Activated T-cell treated with anti-CD3 and anti-CD28 coated beads for 24 hours (primary cell): Measurements from ENCODE around the gene LIN37.

Experiments used
- DNase-seq: peaks from one replicate; pipeline ENCODE4 v3.0.0-alpha.2; 2020; ENCODE audit warnings: low read depth

Gene LIN37, protein sequence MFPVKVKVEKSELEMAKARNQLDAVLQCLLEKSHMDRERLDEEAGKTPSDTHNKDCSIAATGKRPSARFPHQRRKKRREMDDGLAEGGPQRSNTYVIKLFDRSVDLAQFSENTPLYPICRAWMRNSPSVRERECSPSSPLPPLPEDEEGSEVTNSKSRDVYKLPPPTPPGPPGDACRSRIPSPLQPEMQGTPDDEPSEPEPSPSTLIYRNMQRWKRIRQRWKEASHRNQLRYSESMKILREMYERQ

DNA sequence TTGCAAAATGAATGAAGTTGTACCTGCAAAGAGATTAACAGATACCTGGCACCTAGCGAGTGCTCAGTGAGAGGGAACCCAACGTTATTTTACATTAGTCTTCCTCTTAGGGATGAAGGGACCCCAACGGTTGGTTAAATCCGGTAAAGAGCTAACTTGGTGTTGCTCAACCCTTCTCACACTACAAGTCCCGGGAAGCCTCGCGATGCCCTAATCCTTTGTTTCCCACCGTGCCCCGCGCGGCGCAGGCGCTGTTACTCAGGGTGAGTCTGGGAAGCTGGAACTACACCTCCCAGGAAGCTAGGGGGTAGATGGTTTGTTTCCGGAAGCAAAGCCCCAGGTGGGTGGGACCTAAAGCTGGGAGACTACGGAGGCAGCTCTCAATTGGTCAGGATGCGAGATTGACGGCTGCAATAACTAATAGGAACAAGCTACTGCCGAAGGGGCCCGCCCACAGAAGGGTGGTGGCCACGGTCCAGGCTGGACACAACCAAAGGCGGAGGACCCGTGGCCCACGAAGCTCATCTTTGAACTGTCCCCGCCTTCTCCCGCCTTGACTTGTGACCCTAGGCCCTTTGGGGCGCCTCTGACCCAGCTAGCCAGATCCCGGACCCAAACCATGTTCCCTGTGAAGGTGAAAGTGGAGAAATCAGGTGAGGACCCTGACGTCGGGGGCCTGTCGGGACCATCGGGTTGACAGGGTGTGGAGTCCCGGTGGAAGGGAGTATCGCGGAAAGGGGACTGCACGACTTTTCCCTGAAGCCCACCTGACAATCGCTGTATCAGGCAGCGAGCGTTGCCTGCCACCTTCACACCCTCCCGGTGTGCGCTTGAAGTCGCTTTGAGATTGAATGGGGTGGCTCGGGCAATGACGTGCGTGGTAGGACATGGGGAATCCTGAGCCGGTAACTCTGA lies at the start of gene LIN37:
Gene LIN37 (plus strand): TSS at position 471 of the 915 bp plus-strand sequence. CDS start 149 bp downstream, at position 620.
- DNase-seq = peak; percentile 98

DNA sequence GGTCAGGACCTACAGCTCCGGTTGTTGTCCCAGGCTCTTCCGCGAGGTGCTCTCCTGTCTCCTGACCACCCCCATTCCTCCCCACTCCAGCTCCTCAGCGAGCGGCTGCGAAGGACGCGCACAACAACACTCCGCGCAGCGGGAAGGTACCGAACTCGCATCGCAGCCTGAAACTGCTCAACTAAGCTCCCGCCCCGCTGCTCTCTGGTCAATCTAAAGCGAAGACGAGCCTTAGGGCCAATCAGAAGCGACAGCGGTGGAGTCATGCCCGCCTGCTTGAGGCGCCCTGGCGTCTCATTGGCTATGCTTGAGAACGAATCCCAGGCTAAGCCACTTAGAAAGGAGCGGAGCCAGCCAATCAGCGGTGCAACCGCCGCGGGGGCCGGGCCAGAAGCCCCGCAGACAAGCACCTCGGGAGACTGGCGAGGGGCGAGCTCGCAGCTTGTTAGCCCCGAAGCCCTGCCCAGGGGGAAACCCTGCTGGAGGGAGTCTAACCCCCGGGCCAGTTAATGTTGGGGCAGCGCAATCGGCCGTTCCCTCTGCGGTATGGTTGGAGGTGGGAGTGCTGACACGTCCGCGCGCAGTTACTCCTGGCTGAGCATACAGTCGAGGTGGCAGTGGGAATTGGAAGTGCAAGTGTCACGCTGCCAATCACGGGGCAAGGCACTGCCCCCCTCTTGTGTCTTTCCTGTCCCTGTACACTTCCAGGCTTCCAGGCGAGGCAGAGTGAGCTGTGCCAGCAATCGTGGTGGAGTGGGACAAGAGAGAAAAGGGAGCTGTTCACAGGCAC lies 46.0 kb upstream of the LIN37 start:
- peak; percentile 92 for DNase-seq

DNA sequence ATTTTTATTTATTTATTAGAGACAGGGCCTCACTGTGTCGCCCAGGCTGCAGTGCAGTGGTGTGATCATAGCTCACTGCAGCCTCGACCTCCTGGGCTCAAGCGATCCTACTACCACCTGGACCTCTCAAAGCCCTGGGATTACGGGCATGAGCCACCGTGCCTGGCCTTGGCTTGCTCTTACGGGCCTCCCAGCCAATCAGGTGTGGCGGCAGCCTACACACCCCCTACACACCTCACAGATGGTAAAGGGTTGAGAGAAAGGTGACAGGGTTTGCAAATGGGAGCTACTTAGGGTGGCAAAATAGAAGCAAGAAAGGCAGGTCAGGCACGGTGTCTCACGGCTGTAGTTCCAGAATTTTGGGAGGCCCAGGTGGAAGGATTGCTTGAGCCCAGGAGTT lies 45.0 kb upstream of the LIN37 start:
- no peak for DNase-seq

DNA sequence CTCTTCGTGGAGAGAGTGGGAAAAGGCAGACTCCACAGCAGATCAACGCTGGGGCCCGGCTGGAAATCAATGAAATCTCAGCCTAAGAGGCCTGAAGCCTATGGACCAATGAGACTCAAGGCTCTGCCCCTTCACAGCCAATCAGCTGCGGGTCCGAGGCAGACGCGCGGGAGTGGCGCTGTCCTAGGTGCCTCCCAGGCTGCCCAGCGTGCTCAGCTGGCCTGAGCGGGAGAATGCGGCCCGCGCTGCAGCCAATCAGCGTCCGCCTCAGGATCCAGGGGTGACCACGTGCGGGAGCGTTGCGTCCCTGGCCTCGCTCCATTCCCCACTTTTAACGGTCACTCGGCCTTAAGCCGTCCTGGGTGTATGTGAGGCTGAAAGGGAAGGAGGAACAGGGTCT lies 44.2 kb upstream of the LIN37 start, which contains the start of gene ZBTB32:
Gene ZBTB32 (plus strand): TSS at position 341 of the 400 bp plus-strand sequence. CDS start 10,069 bp downstream, outside the sequence.
- no peak for DNase-seq

DNA sequence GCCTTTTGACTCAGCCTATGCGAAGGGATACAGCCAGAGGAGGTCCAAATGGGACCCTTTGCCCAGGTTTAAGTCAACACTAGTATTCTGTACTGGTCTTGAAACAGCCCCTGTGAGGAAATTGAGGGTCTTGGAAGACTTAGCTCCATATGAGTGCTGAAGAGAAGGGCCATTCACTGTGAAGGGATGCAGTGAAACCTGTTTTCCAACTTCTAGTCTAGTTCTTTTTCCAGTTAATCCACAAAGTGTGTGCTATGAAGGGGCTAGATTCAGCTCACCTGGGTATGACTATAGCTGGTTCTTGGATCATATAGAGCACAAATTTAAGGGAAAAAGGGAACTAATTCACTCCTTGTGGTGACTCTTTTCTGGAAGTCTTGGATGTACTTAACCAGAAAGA lies 40.0 kb upstream of the LIN37 start:
- DNase-seq = no peak

DNA sequence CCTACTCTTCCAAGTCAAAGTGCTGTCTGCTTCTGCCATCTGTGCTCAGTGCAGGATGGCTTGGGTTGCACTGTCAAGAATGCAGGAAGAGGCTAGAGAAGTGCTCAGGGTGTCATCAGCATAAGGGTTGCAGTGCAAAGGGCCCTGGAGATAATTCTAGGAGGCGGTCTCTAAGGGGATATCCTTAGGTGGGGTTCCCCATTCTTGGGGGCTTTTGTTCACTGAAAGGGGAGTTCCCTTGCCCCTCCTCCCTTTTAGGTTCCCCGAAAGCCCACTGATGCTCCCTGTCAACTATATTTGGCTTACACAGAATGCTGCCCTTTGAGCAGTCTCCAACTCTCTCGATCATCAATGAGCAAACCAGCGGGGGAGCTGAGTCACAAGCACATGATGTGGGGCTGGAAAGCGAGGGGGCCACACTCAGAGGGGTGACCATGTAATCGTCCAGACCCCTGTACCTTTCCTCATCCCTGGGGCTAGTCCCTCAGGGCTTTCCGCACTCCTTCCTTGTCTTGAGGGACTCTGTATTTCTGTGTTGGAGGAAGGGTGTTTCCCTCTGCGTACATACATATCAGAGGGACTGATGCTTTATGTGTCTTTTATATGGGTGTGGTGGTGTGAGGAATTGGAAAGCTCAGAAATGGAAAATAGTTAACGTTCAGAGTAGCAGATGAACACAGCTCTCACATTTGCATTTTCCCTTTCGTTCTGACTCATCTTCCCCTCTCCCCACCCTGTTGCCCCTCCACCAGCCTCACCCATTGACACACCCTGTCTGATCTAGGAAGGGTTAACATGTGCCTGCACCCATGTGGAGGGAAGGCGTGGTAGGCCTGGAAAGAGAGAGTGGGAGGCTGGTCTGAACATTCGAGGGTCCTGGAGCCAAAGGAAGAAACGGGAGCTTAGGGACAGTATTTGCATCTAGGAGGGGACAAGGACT lies 37.3 kb upstream of the LIN37 start:
- peak; percentile 64 for DNase-seq

DNA sequence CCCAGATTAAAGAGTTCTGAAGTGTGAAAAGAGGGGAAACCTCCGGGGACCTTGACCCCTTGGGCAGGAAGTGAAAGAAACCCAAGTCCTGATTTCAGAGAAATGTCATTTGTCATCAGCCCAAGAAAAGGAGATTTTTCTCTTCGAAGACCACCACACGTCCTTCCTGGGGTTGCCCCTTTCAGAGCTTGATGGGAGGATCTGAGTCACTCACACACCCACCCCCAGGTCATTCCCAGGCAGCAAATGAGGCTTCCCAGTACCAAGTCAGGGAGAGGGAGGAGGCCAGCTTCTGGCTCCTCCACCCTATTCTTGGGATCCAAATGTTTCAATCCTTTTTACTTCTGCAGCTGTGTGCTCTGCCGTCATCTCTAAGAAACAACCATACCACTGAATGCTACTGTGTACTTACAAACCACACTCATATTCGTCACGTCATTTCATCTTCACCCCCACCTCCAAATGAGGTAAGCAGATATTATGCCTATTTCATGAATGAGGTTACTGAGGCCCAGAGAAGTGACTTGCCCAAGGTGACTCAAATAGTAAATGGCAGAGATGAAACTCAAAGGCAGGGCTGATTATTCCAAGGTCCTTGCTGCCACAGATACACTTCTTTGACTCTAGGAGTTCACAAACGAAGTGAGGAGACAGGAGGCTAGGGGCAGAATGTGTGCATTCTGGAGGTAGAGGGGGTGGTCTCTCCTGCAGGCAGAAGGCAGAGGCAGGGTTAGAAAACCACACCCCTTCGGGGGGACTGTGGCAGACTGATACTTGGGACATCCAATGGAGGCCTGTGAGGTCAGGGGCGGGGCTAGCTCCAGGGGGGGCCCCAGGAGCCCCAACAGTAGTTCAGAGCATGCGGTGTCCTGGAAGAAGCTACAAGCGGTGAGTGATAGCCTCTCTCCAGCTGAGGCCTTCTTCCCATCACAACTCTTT lies 35.5 kb upstream of the LIN37 start:
- peak; percentile 74 for DNase-seq

DNA sequence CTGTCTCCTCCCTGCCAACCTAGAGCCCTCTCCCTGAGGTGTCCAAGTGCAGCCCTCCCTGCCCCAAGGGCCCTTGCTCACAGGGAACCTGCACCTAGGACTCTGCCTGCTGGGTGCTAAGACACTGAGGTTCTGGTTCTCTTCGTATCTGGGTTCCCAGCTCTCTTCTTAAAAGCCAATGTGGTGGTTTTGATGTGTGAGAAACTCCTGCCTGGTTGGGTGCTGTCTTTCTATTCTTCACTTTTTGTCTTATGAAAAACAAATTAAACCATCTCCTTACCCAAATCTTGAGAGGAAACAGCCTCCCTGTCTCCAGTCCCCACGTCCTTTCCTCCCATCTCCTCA lies 34.9 kb upstream of the LIN37 start:
- no peak for DNase-seq

DNA sequence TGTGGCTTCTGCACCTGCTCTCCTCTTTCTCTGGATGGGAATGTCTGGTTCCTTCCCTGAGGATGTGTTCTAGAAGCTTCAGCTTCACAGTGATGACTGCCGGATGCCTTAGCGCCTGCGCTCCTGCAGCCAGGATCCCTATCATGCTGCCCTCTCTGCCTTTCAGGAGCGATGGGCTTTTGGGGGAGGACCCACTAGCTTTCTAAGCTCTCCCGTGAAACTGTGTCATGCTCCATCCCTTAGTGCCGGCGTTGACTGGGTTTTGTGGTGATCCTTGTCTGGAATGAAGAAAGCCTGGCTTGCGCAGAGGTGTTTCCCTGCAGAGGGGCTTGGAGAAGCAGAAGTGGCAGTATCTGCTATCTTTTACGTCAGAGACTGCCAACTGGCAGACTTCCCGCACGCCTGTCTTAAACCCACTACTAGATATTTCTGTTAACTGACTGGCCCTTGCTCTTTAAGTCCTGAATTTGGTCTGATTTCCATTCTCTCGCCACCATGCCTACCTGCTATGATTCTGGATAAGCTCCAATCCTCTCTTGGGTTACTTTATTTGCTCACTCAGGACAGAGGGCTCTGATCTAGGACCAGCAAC lies 34.4 kb upstream of the LIN37 start:
- no peak for DNase-seq

DNA sequence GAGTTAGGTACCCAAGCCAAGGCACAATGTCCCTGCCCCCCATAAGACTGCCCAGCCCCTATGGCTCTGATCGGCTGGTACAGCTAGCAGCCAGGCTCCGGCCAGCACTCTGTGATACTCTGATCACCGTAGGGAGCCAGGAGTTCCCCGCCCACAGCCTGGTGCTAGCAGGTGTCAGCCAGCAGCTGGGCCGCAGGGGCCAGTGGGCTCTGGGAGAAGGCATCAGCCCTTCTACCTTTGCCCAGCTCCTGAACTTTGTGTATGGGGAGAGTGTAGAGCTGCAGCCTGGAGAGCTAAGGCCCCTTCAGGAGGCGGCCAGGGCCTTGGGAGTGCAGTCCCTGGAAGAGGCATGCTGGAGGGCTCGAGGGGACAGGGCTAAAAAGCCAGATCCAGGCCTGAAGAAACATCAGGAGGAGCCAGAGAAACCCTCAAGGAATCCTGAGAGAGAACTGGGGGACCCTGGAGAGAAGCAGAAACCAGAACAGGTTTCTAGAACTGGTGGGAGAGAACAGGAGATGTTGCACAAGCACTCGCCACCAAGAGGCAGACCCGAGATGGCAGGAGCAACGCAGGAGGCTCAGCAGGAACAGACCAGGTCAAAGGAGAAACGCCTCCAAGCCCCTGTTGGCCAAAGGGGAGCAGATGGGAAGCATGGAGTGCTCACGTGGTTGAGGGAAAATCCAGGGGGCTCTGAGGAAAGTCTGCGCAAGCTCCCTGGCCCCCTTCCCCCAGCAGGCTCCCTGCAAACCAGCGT lies 33.6 kb upstream of the LIN37 start:
- no peak for DNase-seq

DNA sequence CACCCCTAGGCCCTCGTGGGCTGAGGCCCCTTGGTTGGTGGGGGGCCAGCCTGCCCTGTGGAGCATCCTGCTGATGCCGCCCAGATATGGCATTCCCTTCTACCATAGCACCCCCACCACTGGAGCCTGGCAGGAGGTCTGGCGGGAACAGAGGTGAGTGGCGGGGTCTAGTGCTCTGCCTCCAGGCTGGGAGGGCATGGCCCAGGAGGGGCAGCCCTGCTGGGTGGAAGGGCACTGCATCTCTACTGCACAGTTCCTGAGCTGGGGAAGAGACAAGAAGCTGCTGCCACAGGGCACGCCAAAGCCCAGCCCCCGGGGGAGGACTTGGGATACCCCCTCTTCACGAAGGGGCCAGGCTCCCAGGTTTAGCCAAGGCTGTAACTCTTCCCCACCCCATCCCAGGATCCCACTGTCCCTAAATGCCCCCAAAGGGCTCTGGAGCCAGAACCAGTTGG lies 33.0 kb upstream of the LIN37 start:
- no peak for DNase-seq

DNA sequence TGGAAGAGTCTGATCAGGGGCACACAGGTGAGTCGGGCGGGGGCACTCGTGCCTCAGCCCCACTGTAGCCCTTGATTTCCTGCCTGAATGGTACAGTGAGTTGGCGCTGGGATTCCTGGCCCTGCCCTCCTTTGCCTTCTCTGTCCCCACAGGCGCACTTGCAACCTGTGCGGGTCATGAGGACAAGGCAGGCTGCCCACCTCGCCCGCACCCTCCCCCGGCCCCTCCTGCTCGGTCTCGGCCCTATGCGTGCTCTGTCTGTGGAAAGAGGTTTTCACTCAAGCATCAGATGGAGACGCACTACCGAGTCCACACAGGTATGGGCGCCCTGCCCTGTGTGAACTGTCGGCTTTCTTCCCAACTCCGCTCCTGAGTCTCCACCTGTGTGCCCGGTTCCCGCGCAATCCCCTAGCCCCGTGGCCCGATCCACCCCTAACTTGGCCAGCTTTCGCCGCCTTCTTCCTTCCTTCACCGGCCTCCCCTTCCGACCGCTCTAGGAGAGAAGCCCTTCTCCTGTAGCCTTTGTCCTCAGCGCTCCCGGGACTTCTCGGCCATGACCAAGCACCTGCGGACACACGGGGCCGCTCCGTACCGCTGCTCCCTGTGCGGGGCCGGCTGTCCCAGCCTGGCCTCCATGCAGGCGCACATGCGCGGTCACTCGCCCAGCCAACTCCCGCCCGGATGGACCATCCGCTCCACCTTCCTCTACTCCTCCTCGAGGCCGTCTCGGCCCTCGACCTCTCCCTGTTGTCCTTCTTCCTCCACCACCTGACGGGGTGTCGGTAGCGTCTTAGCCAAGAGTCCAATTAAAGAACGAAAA lies 32.2 kb upstream of the LIN37 start:
- no peak for DNase-seq

DNA sequence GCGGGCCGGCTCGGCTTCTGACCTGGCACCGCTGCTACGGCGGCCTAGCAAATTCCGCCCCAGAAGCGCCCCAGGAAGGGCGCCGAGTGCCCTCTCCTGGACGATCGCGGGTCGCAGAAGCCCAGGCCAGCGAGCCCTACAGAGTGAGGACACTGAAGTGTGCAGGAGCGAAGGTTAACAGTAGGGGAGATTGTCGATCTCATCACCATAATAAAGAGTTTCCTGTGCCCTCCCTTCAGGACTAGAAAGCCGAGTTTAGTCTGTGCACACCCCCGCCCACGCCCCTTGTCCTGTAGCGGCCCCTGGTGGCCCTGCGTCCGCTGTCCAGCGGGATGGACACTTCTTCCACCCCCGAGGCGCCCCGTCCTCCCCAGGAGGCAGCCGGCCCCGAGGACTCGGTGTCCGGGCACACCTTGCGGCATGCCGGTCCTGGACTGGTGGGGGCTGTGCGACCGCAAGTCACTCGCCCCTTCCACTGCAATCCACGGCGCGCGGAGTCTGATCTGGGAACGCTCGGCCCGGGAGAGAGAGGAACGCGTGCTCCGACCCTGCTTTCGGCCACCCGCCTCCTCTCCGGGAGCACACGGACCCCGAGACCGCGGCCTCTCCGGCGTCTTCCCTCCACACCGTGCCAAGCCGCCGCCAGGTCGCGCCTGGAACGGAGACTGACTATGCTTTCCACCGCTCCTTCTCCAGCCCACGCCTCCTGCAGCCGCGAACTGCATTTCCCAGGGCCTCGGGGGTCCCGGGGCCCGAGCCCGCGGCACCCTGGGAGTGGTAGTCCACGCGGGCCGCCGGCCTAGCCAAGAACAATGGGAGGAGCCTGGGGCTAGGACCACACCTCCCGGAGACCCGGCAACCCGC lies 31.3 kb upstream of the LIN37 start:
- peak; percentile 95 for DNase-seq

DNA sequence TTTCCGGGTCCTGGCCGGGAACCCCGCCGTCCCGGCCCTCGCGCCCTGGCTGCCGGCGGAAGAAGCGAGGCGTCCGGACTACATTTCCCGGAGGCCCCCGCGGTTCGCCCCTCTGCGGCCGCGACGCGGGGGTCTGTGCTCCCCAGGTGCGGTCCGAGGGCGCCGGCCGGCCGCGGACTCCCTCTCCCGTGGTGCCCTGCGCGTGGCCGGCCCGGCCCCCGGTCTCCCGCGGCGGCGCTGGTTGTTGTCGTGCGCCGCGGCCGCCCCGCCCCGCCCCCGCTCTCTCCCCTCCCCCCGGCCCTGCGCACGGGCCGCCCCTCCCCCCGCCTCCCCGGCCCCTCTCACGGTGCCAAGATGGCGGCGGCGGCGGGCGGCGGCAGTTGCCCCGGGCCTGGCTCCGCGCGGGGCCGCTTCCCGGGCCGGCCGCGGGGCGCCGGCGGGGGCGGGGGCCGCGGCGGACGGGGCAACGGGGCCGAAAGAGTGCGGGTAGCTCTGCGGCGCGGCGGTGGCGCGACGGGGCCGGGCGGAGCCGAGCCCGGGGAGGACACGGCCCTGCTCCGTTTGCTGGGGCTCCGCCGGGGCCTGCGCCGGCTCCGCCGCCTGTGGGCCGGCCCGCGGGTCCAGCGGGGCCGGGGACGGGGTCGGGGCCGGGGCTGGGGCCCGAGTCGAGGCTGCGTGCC lies 30.6 kb upstream of the LIN37 start, which contains the start of gene KMT2B:
Gene KMT2B (plus strand): TSS at position 339 of the 680 bp plus-strand sequence. CDS start 16 bp downstream, at position 355.
- no peak for DNase-seq

DNA sequence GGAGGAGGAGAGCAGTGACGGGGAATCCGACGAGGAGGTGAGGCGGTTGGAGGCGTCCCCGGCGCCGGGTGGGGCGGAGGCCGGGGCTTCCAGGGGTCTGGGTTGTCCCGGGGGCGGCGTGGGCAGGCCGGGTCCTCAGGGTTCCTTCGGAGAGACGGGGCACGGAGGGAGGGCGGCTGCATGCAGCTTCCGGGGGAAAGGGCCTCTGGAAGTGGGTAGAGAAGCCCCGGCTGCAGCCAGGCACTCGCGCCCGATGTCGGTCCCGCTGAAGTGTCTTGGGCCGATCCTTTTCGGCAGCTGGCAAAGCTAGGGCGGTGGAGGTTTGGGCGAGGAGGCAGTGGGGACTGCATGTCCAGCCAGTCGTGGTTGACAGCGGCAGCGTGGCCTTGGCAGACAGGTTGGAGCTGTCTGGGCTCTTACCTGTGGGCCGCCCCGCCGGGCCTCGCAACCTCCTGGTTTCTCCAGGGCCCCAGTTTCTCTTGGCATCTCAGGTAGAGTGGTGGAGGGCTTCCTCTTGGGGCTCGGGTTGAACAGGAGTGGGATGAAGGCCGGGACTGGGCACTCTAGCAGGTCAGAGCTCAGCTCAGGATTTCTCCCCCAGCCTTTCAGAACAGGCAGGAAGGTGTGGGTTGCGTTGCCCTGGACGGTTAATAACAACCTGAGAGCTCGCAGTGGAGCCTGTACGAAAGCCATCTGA lies 29.9 kb upstream of the LIN37 start:
- peak; percentile 41 for DNase-seq
